GOT3 (cell line): Measurements from ENCODE around the gene SHFL.

Experiments
- DNase-seq: peaks from one replicate; lab custom pipeline; 2025; ENCODE audit warnings: mixed read lengths; lab: John Stamatoyannopoulos, UW

Gene SHFL

DNA sequence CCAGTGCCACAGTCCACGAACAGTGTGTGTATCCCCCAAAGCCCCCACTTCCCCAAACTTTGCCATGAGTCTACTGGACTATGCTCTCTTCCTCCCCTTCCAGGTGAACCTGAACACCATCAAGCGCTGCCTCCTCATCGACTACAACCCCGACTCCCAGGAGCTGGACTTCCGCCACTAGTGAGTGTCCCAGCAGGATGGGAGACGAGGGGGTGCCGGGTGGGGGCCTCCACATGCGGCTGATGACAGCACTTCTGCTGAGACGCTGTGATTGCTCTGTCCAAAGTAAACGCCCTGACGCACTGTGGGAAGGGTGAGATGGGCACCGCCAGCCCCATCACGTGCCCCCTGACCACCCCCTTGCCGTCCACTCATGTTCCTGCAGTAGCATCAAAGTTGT, 23.4 kb downstream of the SHFL start:
- DNase-seq, result no peak

DNA sequence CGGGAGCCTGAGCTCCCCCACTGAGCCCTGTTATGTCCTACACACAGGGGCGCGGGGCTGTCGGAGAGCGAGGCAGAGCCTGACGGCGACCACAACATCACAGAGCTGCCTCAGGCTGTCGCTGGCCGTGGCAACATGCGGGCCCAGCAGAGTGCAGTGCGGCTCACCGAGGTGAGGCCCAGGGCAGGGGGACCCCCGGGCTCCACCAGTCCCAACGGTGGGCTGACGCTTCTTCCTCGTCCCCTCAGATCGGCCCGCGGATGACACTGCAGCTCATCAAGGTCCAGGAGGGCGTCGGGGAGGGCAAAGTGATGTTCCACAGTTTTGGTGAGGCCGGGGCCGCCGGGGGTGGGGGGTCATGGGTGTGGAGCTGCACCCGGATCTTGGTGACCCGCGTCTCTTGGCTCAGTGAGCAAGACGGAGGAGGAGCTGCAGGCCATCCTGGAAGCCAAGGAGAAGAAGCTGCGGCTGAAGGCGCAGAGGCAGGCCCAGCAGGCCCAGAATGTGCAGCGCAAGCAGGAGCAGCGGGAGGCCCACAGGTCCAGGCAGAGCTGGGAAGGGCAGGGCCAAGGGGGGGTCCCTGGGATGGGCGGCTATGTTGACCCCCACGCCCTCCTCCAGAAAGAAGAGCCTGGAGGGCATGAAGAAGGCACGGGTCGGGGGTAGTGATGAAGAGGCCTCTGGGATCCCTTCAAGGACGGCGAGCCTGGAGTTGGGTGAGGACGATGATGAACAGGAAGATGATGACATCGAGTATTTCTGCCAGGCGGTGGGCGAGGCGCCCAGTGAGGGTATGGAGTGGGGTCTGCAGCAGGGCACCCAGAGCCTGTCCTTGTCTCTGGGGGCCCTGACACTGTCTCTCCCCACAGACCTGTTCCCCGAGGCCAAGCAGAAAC, 24.2 kb downstream of the SHFL start:
- no peak for DNase-seq

DNA sequence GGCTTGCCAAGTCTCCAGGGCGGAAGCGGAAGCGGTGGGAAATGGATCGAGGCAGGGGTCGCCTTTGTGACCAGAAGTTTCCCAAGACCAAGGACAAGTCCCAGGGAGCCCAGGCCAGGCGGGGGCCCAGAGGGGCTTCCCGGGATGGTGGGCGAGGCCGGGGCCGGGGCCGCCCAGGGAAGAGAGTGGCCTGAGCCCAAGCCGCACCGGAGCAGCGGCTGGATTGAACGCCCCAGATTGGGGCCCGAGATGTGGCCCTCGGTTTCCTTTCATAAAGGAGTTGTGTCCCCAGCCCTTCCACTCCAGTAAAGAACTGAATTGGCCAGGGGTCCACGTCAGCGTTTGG, 24.8 kb downstream of the SHFL start:
- DNase-seq, result no peak

DNA sequence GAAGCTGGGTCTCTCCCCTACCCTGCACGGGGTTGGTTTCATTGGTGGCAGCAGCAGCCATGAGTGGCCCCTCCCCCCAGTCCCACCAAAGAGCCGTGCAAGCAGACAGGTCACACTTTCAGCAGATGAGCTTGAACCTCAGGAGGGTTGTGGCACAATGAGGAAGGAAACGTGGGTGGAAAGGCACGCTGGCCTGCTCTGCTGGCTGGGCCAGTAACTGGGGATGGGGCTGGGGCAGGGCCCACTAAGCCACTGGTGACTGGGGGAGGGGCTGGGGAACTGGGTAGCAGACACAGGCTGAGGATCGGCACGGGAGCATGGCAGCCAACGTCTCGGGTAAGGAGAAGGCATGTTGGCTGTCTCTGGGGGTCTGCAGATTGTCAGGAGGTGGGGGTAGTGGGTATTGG, 25.3 kb downstream of the SHFL start, which contains the start of gene P2RY11:
Gene P2RY11 (plus strand): TSS at position 289 of the 407 bp plus-strand sequence. CDS start 29 bp downstream, at position 318.
- no peak for DNase-seq

DNA sequence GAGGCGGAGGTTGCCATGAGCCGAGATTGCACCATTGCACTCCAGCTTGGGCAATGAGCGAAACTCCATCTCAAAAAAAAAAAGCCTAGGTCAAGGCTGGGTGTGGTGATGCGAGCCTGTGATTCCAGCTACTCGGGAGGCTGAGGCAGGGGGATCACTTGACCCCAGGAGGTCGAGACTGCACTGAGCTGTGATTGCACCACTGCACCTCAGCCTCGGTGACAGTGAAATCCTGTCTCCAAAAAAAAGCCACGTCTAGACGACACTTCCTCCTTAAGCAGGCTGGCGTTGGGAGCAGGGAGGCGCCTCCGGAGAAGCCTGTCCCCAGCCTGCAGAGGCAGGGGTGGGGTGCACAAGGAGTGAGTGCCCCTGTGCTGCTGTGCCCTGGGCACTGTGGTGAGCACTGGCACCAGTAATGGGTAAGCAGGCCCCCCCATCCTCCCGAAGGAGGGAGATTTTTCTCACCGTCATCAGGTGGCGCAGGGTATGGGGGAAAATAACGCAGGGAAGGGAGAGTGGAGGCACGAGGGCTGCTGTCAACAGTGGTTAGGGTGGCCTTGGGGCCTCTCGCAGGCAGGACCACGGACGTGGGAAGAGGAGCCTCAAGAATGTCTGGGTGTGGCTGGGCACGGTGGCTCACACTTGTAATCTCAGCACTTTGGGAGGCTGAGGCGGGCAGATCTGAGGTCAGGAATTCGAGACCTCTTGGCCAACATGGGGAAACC, 26.1 kb downstream of the SHFL start:
- no peak for DNase-seq

DNA sequence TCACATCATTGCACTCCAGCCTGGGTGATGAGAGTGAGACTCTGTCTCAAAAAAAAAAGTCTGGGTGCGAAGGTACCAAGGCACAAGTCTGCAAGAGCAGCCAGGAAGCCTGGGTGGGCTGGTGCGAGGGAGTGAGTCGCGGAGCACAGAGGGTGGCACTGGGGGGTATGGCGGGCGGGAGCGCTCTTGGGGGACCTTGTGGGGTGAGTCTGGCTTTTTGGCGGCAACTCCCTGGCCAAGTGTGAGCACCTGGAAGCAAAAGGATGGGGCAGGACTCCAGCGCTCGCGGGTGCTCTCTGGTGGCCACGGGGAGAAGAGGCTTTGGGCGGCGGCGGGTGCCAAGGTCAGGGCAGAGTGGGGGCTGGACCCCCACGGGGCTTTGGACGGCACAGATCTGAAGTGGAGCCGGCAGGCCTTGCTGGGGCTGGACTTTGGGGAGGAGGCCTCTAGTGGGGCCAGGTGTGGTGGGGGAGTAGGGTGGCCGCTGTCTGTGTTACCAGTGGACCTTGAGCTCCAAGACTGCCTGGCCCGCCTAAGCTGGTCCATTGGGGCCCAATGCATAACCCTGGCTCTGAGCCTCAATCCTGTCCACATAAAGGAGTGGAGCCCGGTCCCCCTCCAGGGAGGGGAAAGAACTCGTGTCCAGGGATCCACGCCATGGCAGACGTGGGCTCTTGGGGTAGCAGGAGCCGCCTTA, 26.9 kb downstream of the SHFL start:
- DNase-seq, result no peak

DNA sequence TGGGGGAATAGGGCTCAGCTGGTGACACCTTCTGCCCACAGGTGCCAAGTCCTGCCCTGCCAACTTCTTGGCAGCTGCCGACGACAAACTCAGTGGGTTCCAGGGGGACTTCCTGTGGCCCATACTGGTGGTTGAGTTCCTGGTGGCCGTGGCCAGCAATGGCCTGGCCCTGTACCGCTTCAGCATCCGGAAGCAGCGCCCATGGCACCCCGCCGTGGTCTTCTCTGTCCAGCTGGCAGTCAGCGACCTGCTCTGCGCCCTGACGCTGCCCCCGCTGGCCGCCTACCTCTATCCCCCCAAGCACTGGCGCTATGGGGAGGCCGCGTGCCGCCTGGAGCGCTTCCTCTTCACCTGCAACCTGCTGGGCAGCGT, 27.5 kb downstream of the SHFL start:
- no peak for DNase-seq

DNA sequence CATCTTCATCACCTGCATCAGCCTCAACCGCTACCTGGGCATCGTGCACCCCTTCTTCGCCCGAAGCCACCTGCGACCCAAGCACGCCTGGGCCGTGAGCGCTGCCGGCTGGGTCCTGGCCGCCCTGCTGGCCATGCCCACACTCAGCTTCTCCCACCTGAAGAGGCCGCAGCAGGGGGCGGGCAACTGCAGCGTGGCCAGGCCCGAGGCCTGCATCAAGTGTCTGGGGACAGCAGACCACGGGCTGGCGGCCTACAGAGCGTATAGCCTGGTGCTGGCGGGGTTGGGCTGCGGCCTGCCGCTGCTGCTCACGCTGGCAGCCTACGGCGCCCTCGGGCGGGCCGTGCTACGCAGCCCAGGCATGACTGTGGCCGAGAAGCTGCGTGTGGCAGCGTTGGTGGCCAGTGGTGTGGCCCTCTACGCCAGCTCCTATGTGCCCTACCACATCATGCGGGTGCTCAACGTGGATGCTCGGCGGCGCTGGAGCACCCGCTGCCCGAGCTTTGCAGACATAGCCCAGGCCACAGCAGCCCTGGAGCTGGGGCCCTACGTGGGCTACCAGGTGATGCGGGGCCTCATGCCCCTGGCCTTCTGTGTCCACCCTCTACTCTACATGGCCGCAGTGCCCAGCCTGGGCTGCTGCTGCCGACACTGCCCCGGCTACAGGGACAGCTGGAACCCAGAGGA, 28.0 kb downstream of the SHFL start:
- DNase-seq, result no peak

DNA sequence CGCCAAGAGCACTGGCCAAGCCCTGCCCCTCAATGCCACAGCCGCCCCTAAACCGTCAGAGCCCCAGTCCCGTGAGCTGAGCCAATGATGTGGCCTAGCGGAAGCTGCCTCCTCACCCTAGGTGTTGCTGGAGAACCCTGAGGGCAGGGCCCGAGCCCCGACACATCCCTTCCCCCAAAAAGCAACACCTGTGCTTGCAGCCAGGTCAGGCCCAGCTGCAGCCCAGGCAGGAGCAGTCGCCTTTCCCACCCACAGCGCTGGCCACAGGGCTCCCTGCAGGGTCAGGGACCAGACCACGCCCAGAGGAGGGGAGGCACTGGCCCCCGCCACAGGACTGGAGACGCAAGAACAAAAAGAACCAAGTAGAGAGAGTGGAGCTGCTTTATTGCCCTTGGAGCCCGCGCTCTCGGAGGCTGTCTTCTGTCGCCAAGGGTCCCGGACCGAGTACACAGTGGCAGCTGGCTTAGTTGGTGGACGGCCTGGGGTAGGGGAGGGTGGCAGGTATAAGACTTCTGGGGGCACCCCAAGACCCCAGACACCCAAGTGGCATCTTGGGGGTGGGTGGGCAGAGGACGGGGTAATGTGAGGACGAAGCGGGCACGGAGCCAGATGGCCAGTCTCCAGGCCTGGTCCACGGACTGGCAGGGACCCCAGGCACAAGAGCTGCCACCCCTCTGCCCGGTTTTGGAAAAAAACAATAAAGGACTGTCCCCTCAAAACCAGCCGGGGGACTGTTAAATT, 28.7 kb downstream of the SHFL start:
- no peak for DNase-seq

DNA sequence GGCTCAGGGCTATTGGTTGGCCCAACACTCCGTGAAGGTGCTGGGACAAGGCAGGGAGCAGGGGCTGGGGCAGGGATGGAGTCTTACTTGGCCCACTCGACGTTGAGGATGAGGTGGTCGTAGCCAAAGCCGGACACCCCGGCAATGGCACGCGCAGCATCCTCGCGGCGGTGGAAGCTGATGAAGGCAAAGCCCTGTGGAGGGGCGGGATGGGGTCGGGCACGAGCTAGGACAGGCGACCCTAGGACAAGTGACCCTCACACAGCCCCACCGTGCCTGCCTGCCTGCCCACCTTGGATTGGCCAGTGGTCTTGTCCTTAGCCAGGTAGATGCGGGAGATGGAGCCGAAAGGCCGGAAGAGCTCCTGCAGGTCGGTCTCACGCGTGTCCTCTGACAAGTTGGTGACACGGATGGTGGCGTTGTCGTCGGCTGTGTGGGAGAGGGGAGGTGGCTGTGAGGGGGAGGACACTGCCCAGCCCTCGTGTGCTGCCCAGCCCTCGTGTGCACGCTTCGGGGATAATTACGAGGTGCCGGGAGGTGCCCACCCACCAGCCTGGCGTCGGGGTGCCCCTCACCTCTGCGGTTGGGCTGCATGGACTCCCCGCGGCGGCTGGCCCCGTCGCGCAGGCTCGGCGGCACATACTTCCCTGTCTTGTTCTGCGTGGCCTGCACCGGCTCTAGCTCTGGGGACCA, 29.4 kb downstream of the SHFL start:
- DNase-seq, result no peak

DNA sequence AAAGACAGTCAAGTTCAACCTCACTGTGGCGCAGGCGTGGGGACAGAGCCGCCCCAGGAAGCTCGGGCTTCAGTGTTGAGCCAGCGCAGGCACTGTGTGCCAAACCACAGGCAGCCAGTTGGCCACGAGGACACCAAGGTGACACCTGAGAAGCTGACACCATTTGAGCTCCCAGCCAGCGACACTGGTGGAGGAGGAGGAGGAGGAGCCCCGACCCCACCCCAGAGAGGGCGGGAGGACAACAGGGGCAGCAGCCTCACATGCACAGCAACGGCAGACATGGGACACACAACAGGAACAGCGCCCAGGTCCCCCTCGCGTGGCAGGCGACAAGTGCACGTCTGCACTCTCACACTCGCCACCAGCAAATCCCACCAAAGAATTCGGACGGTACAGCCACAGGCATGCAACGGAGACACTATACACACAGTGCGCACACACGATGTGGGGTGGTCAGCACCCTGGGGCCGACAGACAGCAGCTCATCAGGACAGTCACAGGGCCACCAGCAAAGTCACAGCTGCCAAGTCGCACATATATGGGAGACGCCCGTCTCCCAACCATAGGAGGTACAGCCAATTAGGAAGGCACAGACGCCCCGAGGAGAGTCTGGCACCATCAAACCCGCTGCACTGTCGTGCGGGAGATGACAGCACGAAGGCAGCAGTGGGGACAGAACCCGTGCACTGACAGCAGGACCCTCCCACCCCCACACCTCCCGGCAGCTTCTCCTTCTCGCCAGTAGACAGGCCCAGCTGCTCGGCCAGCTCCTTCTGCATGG, 30.2 kb downstream of the SHFL start:
- no peak for DNase-seq

DNA sequence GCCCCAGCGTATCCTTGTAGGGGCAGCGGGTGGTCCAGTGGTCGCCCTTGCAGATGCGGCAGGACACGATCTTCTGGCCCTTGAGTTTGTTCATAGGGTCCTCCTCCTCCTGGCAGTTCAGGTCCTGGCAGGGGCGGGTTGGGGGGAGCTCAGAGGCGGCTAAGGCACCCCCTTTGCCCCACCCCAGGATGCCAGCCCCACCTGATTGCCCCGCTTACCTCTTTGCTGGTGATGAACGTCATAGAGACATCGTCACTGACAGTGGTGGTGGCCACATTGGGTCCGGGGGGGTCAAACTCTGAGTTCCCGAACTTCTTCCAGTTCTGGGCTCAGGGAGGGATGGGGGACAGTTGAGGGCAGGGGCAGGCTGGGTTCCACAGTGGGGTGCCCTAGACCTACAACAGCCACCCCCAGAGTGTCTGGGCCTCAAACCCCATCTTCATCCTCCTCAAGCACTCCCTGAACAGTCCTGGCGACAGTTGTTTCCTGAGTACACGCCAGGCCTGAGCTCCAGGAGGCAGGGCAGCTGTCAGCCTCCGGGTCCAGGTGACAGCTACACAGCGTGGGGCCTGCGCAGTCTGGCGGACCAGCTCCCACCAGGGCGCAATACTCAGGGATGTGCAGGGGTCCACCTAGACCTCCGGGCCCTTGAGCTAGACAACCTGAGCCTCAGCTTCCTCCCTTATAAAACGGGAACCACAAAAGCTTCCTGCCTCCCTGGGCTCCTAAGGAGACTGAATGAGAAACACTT, 30.9 kb downstream of the SHFL start:
- DNase-seq, result no peak

DNA sequence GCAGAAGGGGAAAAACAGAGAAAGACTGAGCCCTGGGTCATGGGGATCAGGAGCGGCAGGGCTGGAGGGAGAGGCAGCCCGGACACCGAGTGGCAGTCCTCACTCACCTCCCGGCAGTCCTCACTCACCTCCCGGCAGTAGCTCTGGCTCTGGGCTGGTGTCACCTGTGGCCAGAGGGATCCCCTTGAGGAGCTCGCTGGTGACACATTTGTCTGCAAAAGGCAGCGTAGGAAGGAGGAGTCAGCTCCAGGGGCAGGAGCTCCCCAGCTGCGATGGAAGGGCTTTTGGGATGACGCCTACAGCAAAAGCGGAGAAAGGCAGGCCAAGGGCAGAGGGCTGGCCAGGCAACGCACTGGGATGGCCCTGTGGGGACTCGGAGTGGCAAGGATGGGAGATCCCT, 32.8 kb downstream of the SHFL start:
- no peak for DNase-seq

DNA sequence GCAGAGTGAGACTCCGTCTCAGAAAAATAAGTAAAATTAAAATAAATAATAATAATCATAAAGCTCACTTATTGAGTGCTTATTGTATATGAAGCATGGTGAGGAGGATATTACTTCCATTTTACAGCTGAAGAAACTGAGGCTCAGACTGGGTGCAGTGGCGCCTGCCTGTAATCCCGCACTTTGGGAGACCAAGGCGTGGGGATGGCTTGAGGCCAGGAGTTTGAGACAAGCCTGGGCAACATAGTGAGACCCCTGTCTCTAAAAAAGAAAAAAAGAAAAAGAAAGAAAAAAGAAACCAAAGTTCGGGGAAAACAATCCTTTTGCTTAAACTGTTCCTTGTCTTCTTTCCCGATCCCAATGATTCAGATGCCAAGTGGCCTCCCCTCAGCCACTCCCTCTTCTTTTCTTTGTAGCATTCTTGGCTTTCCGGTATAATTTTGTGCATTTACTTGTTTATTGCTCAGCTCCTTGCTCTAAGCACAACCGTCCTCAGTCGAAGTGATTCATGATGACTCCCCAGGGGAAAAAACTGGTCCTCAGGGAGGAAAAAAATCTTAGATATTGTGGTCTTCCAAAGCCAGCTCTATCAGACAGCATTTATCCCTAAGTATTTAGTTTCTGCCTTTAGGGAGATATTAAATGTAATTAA, 34.5 kb downstream of the SHFL start:
- DNase-seq, result no peak

DNA sequence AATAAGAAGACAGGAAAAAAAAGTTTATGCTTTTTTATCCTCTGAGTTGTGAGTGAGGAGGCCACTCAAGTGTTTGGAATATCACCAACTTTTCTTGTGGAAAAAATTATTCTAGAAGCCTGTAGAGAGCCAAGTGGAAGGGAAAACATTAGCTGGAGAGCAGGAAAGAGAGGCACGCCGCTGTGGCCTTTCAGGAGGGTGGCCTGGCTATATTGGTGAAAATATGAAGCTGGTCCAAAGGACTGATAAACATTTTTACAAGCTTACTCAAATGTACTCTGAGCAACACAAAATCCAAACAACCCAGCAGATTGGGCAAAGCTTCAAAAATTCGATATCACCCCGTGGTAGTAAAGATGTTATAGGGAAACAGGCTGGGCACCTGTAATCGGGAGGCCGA, 35.9 kb downstream of the SHFL start:
- no peak for DNase-seq

DNA sequence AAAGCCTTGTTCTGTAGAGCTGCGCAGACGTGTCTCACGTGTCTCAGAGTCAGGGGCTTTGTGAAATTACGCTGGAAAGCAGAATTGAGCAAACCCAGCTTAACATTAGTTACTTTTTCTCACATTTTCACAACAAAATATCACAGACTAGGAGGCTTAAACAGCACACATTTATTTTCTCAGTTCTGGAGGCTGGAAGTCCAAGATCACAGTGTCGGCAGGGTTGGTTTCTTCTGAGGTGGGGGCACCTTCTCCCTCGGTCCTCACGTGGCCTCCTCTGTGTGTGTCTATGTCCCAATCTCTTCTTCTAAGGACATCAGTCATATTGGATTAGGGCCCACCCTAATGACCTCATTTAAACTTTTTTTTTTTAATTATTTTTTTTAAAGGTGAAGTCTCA, 38.3 kb downstream of the SHFL start:
- no peak for DNase-seq

DNA sequence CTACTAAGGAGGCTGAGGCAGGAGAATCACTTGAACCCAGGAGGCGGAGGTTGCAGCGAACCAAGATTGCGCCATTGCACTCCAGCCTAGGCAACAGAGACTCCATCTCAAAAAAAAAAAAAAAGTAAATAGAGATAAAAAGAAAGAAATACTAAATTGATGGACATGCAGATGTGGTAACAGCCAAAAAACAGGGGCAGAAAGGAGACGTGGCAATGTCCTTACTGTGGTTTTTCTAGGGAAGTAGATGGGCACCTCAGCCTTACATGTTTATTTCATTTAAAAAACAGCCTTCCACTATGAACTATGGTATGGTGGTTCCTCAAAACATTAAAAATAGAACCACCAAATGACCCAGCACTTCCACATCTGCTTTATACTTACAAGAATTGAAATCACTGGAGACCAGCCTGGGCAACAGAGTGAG, 40.1 kb downstream of the SHFL start:
- no peak for DNase-seq

DNA sequence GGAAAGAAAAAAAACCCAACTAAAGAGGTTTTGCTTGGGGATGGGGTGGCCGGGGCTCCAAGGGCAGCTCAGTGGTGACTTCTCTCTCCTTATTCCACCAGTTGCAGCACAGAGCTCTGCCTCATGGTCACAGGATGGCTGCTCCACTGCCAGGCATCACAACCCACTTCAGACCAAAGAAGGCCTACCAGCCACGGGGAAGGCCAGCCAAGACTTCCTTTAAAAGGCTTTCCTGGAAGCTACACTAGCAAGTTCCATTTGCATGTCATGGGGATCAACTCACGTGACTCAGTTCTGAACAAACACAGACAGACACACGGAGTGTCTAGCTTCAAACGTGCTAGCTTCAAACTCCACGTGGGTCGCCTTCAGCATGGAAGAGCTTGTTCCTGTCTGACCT, 46.8 kb downstream of the SHFL start:
- DNase-seq, result no peak

DNA sequence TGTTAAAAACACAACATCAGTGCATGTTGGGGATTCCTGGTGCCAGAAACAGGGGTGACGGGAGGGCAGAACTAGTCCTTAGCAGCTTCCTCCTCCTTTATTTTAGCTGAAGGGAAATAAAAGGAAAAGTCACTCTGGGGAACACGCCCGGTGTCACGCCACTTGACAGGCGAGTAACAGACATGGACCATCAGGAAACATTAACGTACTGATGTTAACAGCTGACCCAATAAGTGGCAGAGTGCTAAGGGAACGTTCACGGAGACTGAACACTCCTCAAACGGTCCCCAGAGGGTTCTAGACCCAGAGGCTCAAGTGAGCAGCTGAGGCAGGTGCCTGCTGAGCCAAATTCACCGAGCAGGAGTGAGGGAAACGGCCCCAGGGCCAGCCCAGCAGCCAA, 47.5 kb downstream of the SHFL start:
- no peak for DNase-seq
